H4 (cell line): ENCODE data around the gene DENND6B. TPM values are rescaled to one million over a fixed set of nuclear protein-coding genes. Genes with fewer than 3 reads are reported as not detected.

Experiments
- total RNA-seq: library from RNA; depleted of rRNA; stranded (reverse); fragments of >200 nt; shearing (Covaris generic); gene quantifications from 2 replicates; pipeline ENCODE4 v1.2.3, GENCODE V29; 2014; rRNA removed

DENND6B gene
- total RNA-seq, 1 experiment from 2014 or later: 0.35 TPM

Other genes starting within 250 kb of the DENND6B start
- gene MLC1, start 241.6 kb downstream of the DENND6B start, total RNA-seq: 1.4 and 3.3 TPM in 2 replicates
- gene MOV10L1, start 237.0 kb downstream of the DENND6B start, total RNA-seq: 1.8 and 2.9 TPM in 2 replicates
- 4.2 and 4.4 TPM in 2 replicates for gene PANX2, start 156.3 kb downstream of the DENND6B start, total RNA-seq
- gene TRABD, start 141.1 kb downstream of the DENND6B start, total RNA-seq: 13.7 and 17.2 TPM in 2 replicates
- gene SELENOO, start 126.0 kb downstream of the DENND6B start, total RNA-seq: 13.4 and 19.6 TPM in 2 replicates
- gene TUBGCP6, start 82.0 kb downstream of the DENND6B start, total RNA-seq: 4.9 and 5.0 TPM in 2 replicates
- gene HDAC10, start 75.7 kb downstream of the DENND6B start, total RNA-seq: 5.1 and 5.9 TPM in 2 replicates
- gene MAPK12, start 65.3 kb downstream of the DENND6B start, total RNA-seq: 33.3 and 37.8 TPM in 2 replicates
- gene MAPK11, start 56.6 kb downstream of the DENND6B start, total RNA-seq: 4.0 and 5.5 TPM in 2 replicates
- gene PLXNB2, start 19.4 kb downstream of the DENND6B start, total RNA-seq: 42.4 and 53.2 TPM in 2 replicates
- gene PPP6R2, start 16.3 kb upstream of the DENND6B start, total RNA-seq: 22.9 and 32.1 TPM in 2 replicates
- gene SBF1, start 148.0 kb upstream of the DENND6B start, total RNA-seq: 29.1 and 33.9 TPM in 2 replicates
- gene ADM2, start 154.5 kb upstream of the DENND6B start, total RNA-seq: 0.17 and 0.39 TPM in 2 replicates
- gene MIOX, start 159.8 kb upstream of the DENND6B start, total RNA-seq: not detected in 2 replicates
- 8.6 and 9.4 TPM in 2 replicates for gene LMF2, start 180.7 kb upstream of the DENND6B start, total RNA-seq
- gene NCAPH2, start 181.2 kb upstream of the DENND6B start, total RNA-seq: 39.0 and 76.8 TPM in 2 replicates
- gene SCO2, start 198.6 kb upstream of the DENND6B start, total RNA-seq: 1.3 and 11.9 TPM in 2 replicates
- gene TYMP, start 203.0 kb upstream of the DENND6B start, total RNA-seq: 0.39 and 0.68 TPM in 2 replicates
- gene KLHDC7B, start 218.9 kb upstream of the DENND6B start, total RNA-seq: 0.18 and 0.48 TPM in 2 replicates
- gene SYCE3, start 235.9 kb upstream of the DENND6B start, total RNA-seq: not detected in 2 replicates